Adipocyte (in vitro differentiated cells): ENCODE data around the gene TFB1M.
"Not testable (repeated sequence)": the region's sequence is repeated elsewhere in the genome, so short reads cannot be mapped to it uniquely, and the experiment has no call there.

Source experiments
- DNase-seq: peaks from one replicate; pipeline ENCODE4 v3.0.0-alpha.2; 2015; ENCODE audit warnings: low read depth
- H3K27me3 ChIP-seq: replicated peaks from 2 replicates; pipeline ENCODE4 v1.7.0; 2013; ENCODE audit warnings: mild to moderate bottlenecking, low read length, moderate library complexity; ENCODE audit not compliant: control insufficient read depth, insufficient read depth
- H3K36me3 ChIP-seq: 2 replicates; pipeline ENCODE4 v1.7.0; 2013; ENCODE audit warnings: low read length, mild to moderate bottlenecking, moderate library complexity; ENCODE audit not compliant: control insufficient read depth, insufficient read depth, severe bottlenecking
- H3K4me1 ChIP-seq: 2 replicates; pipeline ENCODE4 v1.7.0; 2013; ENCODE audit warnings: mild to moderate bottlenecking, low read length, moderate library complexity; ENCODE audit not compliant: control insufficient read depth, insufficient read depth
- H3K4me3 ChIP-seq: 2 replicates; pipeline ENCODE4 v1.7.0; 2013; ENCODE audit warnings: mild to moderate bottlenecking, low read length, moderate library complexity
- H3K9ac ChIP-seq: 2 replicates; pipeline ENCODE4 v1.7.0; 2013; ENCODE audit warnings: mild to moderate bottlenecking, low read length, moderate library complexity
- H3K9me3 ChIP-seq: 2 replicates; pipeline ENCODE4 v1.7.0; 2013; ENCODE audit warnings: mild to moderate bottlenecking, low read length, moderate library complexity; ENCODE audit not compliant: control insufficient read depth

Gene TFB1M

GRCh38 chr6:155314092-155314772 is at the start of gene TFB1M:
Gene TFB1M, minus strand, starts transcription at chr6:155314484. Its CDS starts 56 bp downstream, at chr6:155314428.
- H3K9ac ChIP-seq = peak within 1 kb of the TSS; percentile 87
- H3K9me3 ChIP-seq = no peaks in the 10 kb centered on the region
- H3K27me3 ChIP-seq = no peaks in the 10 kb centered on the region
- H3K4me3 ChIP-seq = peak within 1 kb of the TSS; percentile 88
- H3K36me3 ChIP-seq = no peaks in the 10 kb centered on the region
- DNase-seq = peak; percentile 99
- peaks cover 9% of the 10 kb centered on the region for H3K4me1 ChIP-seq

GRCh38 chr6:155364021-155364420 is 49.7 kb upstream of the TFB1M start:
- not testable (repeated sequence) for DNase-seq, H3K36me3 ChIP-seq, H3K4me3 ChIP-seq, H3K9me3 ChIP-seq, H3K27me3 ChIP-seq, H3K4me1 ChIP-seq, H3K9ac ChIP-seq

GRCh38 chr6:155362968-155363632 is 48.8 kb upstream of the TFB1M start:
- not testable (repeated sequence) for H3K9ac ChIP-seq, H3K36me3 ChIP-seq, DNase-seq, H3K4me3 ChIP-seq, H3K9me3 ChIP-seq, H3K4me1 ChIP-seq, H3K27me3 ChIP-seq

GRCh38 chr6:155354167-155354566 is 39.9 kb upstream of the TFB1M start:
- no peak for DNase-seq
- Histone ChIP-seq H3K9ac (no peak overlapping the region), H3K9me3 (peaks cover 16% of the 10 kb centered on the region)

GRCh38 chr6:155352811-155353210 is 38.5 kb upstream of the TFB1M start:
- no peaks in the 10 kb centered on the region for H3K36me3 ChIP-seq
- DNase-seq = peak; percentile 15
- peaks cover 6% of the 10 kb centered on the region for H3K4me1 ChIP-seq
- peaks cover 16% of the 10 kb centered on the region for H3K9me3 ChIP-seq
- H3K27me3 ChIP-seq = no peaks in the 10 kb centered on the region
- no peak overlapping the region for H3K4me3 ChIP-seq
- H3K9ac ChIP-seq = no peak overlapping the region

More at GRCh38 chr6:155354167-155354566, 39.9 kb upstream of the TFB1M start:
- no peaks in the 10 kb centered on the region for H3K27me3 ChIP-seq
- no peak overlapping the region for H3K4me3 ChIP-seq
- peaks cover 6% of the 10 kb centered on the region for H3K4me1 ChIP-seq
- no peaks in the 10 kb centered on the region for H3K36me3 ChIP-seq

GRCh38 chr6:155352130-155352420 is 37.8 kb upstream of the TFB1M start:
- Histone ChIP-seq H3K4me1 (peaks cover 6% of the 10 kb centered on the region), H3K36me3 (no peaks in the 10 kb centered on the region), H3K9ac (no peak overlapping the region), H3K4me3 (no peak overlapping the region), H3K27me3 (no peaks in the 10 kb centered on the region), H3K9me3 (peaks cover 23% of the 10 kb centered on the region)
- no peak for DNase-seq

GRCh38 chr6:155351273-155352129 is 37.2 kb upstream of the TFB1M start:
- H3K4me3 ChIP-seq = no peak overlapping the region
- no peak overlapping the region for H3K9ac ChIP-seq
- peaks cover 6% of the 10 kb centered on the region for H3K4me1 ChIP-seq
- no peaks in the 10 kb centered on the region for H3K36me3 ChIP-seq
- no peaks in the 10 kb centered on the region for H3K27me3 ChIP-seq
- no peak for DNase-seq
- H3K9me3 ChIP-seq = peaks cover 28% of the 10 kb centered on the region

- H3K9ac ChIP-seq = no peak overlapping the region
- H3K4me3 ChIP-seq = no peak overlapping the region
- DNase-seq = no peak
- no peaks in the 10 kb centered on the region for H3K27me3 ChIP-seq
- peaks cover 33% of the 10 kb centered on the region for H3K9me3 ChIP-seq
- peaks cover 6% of the 10 kb centered on the region for H3K4me1 ChIP-seq
- H3K36me3 ChIP-seq = no peaks in the 10 kb centered on the region
These were observed 35.7 kb upstream of the TFB1M start for GRCh38 chr6:155349956-155350355.

GRCh38 chr6:155349129-155349528 is 34.8 kb upstream of the TFB1M start:
- H3K4me3 ChIP-seq = no peak overlapping the region
- peaks cover 6% of the 10 kb centered on the region for H3K4me1 ChIP-seq
- DNase-seq = no peak
- no peaks in the 10 kb centered on the region for H3K27me3 ChIP-seq
- H3K9me3 ChIP-seq = peaks cover 25% of the 10 kb centered on the region
- no peak overlapping the region for H3K9ac ChIP-seq
- no peaks in the 10 kb centered on the region for H3K36me3 ChIP-seq

- no peak for DNase-seq
- peaks cover 18% of the 10 kb centered on the region for H3K9me3 ChIP-seq
- H3K4me1 ChIP-seq = no peaks in the 10 kb centered on the region
- no peaks in the 10 kb centered on the region for H3K36me3 ChIP-seq
- no peak overlapping the region for H3K4me3 ChIP-seq
- H3K27me3 ChIP-seq = no peaks in the 10 kb centered on the region
- H3K9ac ChIP-seq = no peak overlapping the region
These were observed 33.5 kb upstream of the TFB1M start for GRCh38 chr6:155347800-155348199.

- DNase-seq = no peak
- Histone ChIP-seq H3K9ac (no peak overlapping the region), H3K4me1 (no peaks in the 10 kb centered on the region), H3K27me3 (no peaks in the 10 kb centered on the region), H3K36me3 (no peaks in the 10 kb centered on the region), H3K4me3 (no peak overlapping the region), H3K9me3 (peaks cover 18% of the 10 kb centered on the region)
These were observed 32.7 kb upstream of the TFB1M start for GRCh38 chr6:155346957-155347356.
